Left cardiac atrium (tissue), 4 donors: ENCODE data around the gene RGL3. TPM values are rescaled to one million over a fixed set of nuclear protein-coding genes. Genes with fewer than 3 reads are reported as not detected.
A peak's percentile ranks its signal among the peaks of the same experiment; 100 is the strongest.
"Not testable (repeated sequence)": the region's sequence is repeated elsewhere in the genome, so short reads cannot be mapped to it uniquely, and the experiment has no call there.

Source experiments
- ATAC-seq, 2 donors: fragments of 200-7000 bp; cut with Tn5 transposase; one replicate each; pipeline ENCODE4 v1.9.1; 2020; ENCODE audit warnings: mild to moderate bottlenecking in 2 of 2, moderate library complexity in 2 of 2
- DNase-seq: peaks from one replicate; pipeline ENCODE4 v3.0.0-alpha.2; 2020
- intact Hi-C, 2 donors: fragments of 100-400 bp; cut with DNase I; formaldehyde crosslinking; loops; one replicate each; pipeline versions ENCODE4 v1.14.1 to v1.15.1; 2022 to 2023
- total RNA-seq, 2 donors: library from RNA; stranded (reverse); fragmentation: NEBNext Ultra II Directional; extraction: Animal tissue kit (Norgen Biotek cat#: 25700); gene quantifications; one replicate each; pipeline ENCODE4 v1.2.1, GENCODE V29; 2021
- donor health status: DM: no; HTN: yes; CAD: no.
- donor health status: DM: no; HTN: yes; CAD: no; lungs with severe emphysema.
- donor health status: DM: yes; HTN: yes; CAD: no.
- donor health status: Dilated cardiomyopathy.

The RGL3 gene
- total RNA-seq, 2 donors from 2014 or later, result 11.3 to 15.1 TPM

- intact Hi-C loops, result no loop called here
- ATAC-seq, result peak; percentile 96 to 97
Observed at GRCh38 chr19:11355160-11356073, 63.7 kb downstream of the RGL3 start, which contains the start of gene PLPPR2. Gene PLPPR2, plus strand, starts transcription at chr19:11355432. Its CDS starts 2,242 bp downstream, at chr19:11357674.

DNA sequence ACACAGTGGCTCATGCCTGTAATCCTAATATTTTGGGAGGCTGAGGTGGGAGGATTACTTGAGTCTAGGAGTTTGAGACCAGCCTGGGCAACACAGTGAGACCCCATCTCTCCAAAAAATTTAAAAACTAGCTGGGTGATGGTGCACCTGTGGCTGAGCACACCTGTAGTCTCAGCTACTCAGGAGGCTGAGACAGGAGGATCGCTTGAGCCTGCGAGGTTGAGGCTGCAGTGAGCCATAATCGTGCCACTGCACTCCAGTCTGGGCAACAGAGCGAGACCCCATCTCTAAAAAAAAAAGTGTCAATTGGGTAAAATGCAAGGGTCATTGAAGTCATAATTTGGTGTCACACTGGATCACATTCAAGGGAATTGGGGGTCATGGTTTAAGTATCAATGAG, 65.0 kb downstream of the RGL3 start:
- DNase-seq, intact Hi-C loops, ATAC-seq: not testable (repeated sequence)

More at GRCh38 chr19:11355160-11356073, 63.7 kb downstream of the RGL3 start, which contains the start of gene PLPPR2:
- DNase-seq, result peak; percentile 98

DNA sequence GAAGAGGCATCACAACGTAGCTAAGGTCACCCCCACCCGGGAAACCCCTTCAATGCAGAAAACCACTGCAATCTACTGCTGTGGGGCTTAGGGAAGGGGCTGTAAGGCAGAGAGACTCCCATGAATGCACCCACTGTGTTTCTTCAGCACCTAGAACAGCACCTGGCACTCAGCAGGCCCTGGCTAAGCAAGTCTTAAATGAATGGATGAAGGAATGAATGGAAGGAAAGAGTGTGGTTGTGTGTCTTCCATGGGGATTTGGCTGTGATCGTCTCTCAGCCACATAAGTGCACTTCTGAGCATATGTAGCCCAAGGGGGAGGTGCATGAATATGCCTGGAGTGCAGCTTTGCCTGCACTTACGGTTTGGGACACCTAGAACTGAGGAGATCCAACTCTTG, 69.9 kb downstream of the RGL3 start:
- DNase-seq (no peak), ATAC-seq (no peak)
- intact Hi-C loops, result no loop called here

- DNase-seq (no peak), ATAC-seq (no peak)
- intact Hi-C loops, result no loop called here
Observed at GRCh38 chr19:11347546-11348039, 71.5 kb downstream of the RGL3 start.

- intact Hi-C loops, result no loop called here
- DNase-seq, result peak; percentile 99
- ATAC-seq, result peak; percentile 96 to 97
Observed at GRCh38 chr19:11346104-11346940, 72.8 kb downstream of the RGL3 start, which contains the start of the genes CCDC159 and TMEM205. Gene CCDC159, plus strand, starts transcription at chr19:11346519. Its CDS starts 88 bp downstream, at chr19:11346607. Gene TMEM205, minus strand, starts transcription at chr19:11346268. Its CDS starts 649 bp downstream, at chr19:11345619.

- intact Hi-C loops, result no loop called here
- ATAC-seq, result no peak
- no peak for DNase-seq
Observed at GRCh38 chr19:11345122-11345803, 73.9 kb downstream of the RGL3 start.

Other genes starting within 250 kb of the RGL3 start
- gene KANK2, start 221.8 kb downstream of the RGL3 start, total RNA-seq, result 100 to 1,000 TPM; 238 to 255 TPM
- 10 to 100 TPM in 1 of 2 donors, 1 to 10 TPM in 1; 4.0 to 20.3 TPM for gene ANGPTL8, start 179.7 kb downstream of the RGL3 start, total RNA-seq
- 10 to 100 TPM; 37.5 to 61.1 TPM for gene DOCK6, start 156.8 kb downstream of the RGL3 start, total RNA-seq
- not detected for gene TSPAN16, start 123.2 kb downstream of the RGL3 start, total RNA-seq
- gene RAB3D, start 79.7 kb downstream of the RGL3 start, total RNA-seq, result 10 to 100 TPM; 12.2 to 14.2 TPM
- gene TMEM205, start 73.0 kb downstream of the RGL3 start, total RNA-seq, result 10 to 100 TPM; 89.9 to 96.6 TPM
- gene CCDC159, start 72.8 kb downstream of the RGL3 start, total RNA-seq, result 10 to 100 TPM; 16.4 to 20.0 TPM
- 10 to 100 TPM; 23.5 to 28.3 TPM for gene PLPPR2, start 63.9 kb downstream of the RGL3 start, total RNA-seq
- 1 to 10 TPM; 1.3 to 1.5 TPM for gene SWSAP1, start 44.6 kb downstream of the RGL3 start, total RNA-seq
- 1 to 10 TPM; 7.5 to 7.7 TPM for gene EPOR, start 35.0 kb downstream of the RGL3 start, total RNA-seq
- under 1 TPM; 0.56 to 0.68 TPM for gene ODAD3, start 15.8 kb upstream of the RGL3 start, total RNA-seq
- gene PRKCSH, start 16.3 kb upstream of the RGL3 start, total RNA-seq, result 100 to 1,000 TPM; 132 to 139 TPM
- under 1 TPM; 0.24 to 0.50 TPM for gene ELAVL3, start 61.7 kb upstream of the RGL3 start, total RNA-seq
- 1 to 10 TPM; 3.7 to 4.9 TPM for gene ZNF653, start 86.5 kb upstream of the RGL3 start, total RNA-seq
- 100 to 1,000 TPM in 1 of 2 donors, 10 to 100 TPM in 1; 99.4 to 105 TPM for gene ECSIT, start 109.8 kb upstream of the RGL3 start, total RNA-seq
- 100 to 1,000 TPM; 159 to 208 TPM for gene CNN1, start 119.5 kb upstream of the RGL3 start, total RNA-seq
- 10 to 100 TPM; 36.8 to 37.2 TPM for gene ELOF1, start 139.9 kb upstream of the RGL3 start, total RNA-seq
- gene ACP5, start 158.3 kb upstream of the RGL3 start, total RNA-seq, result 1 to 10 TPM; 4.5 to 5.4 TPM
- gene ZNF627, start 178.2 kb upstream of the RGL3 start, total RNA-seq, result 1 to 10 TPM; 5.1 to 5.4 TPM